Measurements from ENCODE around the gene EML3. TPM values are rescaled to one million over a fixed set of nuclear protein-coding genes. Genes with fewer than 3 reads are reported as not detected.

The EML3 gene
- total RNA-seq, 1 experiment from 2014 or later, result 43.7 TPM

GRCh38 chr11:62605902-62606301 is 6.7 kb downstream of the EML3 start:
- POLR2A ChIA-PET, result interaction anchor here (2.9 kb wide), 1 partner anchor 14 kb away, joined by 11 read pairs; the partner anchor contains the start of gene TUT1
- peaks cover 56% of the 10 kb centered on the region for H3K36me3 Mint-ChIP-seq (ENCODE audit: insufficient read depth, unreplicated experiment)
- CTCF ChIA-PET, result interaction anchor here (0.6 to 0.8 kb wide), 2 partner anchors 44 to 66 kb away, joined by 3 to 4 read pairs; partner anchors contain the start of gene LBHD1

GRCh38 chr11:62605467-62605866 is 7.1 kb downstream of the EML3 start:
- no peak overlapping the region for H3K27ac Mint-ChIP-seq (ENCODE audit: low read depth, unreplicated experiment)
- no peaks in the 10 kb centered on the region for H3K27me3 Mint-ChIP-seq (ENCODE audit: insufficient read depth, unreplicated experiment)
- DNase-seq (ENCODE audit: unreplicated experiment), result no peak
- H3K9me3 Mint-ChIP-seq (ENCODE audit: unreplicated experiment), result no peaks in the 10 kb centered on the region
- no peak overlapping the region for H3K4me3 Mint-ChIP-seq (ENCODE audit: unreplicated experiment)
- no peak for TF ChIP-seq CTCF (IDR thresholded peaks at IDR 0.05; ENCODE audit: unreplicated experiment)
- CTCF ChIA-PET, result interaction anchor here (0.6 to 0.8 kb wide), 2 partner anchors 45 to 67 kb away, joined by 3 to 4 read pairs; partner anchors contain the start of gene LBHD1
- H3K4me1 Mint-ChIP-seq (ENCODE audit: insufficient read depth, unreplicated experiment), result peaks cover 17% of the 10 kb centered on the region
- no TSS peak for BruUV-seq (replicated peaks)
- peaks cover 56% of the 10 kb centered on the region for H3K36me3 Mint-ChIP-seq (ENCODE audit: insufficient read depth, unreplicated experiment)
- intact Hi-C loops (cut with micrococcal nuclease), result no loop called here
- POLR2A ChIA-PET, result interaction anchor here (2.9 kb wide), 1 partner anchor 14 kb away, joined by 11 read pairs; the partner anchor contains the start of gene TUT1

More at GRCh38 chr11:62605902-62606301, 6.7 kb downstream of the EML3 start:
- no peak overlapping the region for H3K4me3 Mint-ChIP-seq (ENCODE audit: unreplicated experiment)
- peaks cover 17% of the 10 kb centered on the region for H3K4me1 Mint-ChIP-seq (ENCODE audit: insufficient read depth, unreplicated experiment)
- no peaks in the 10 kb centered on the region for H3K9me3 Mint-ChIP-seq (ENCODE audit: unreplicated experiment)
- no peak for DNase-seq (ENCODE audit: unreplicated experiment)
- no peak for TF ChIP-seq CTCF (IDR thresholded peaks at IDR 0.05; ENCODE audit: unreplicated experiment)
- H3K27ac Mint-ChIP-seq (ENCODE audit: low read depth, unreplicated experiment), result no peak overlapping the region
- H3K27me3 Mint-ChIP-seq (ENCODE audit: insufficient read depth, unreplicated experiment), result no peaks in the 10 kb centered on the region
- intact Hi-C loops (cut with micrococcal nuclease), result no loop called here
- BruUV-seq (replicated peaks), result no TSS peak

GRCh38 chr11:62604460-62605120 is 8.0 kb downstream of the EML3 start:
- peaks cover 58% of the 10 kb centered on the region for H3K36me3 Mint-ChIP-seq (ENCODE audit: insufficient read depth, unreplicated experiment)
- H3K9me3 Mint-ChIP-seq (ENCODE audit: unreplicated experiment), result no peaks in the 10 kb centered on the region
- peaks cover 22% of the 10 kb centered on the region for H3K4me1 Mint-ChIP-seq (ENCODE audit: insufficient read depth, unreplicated experiment)
- ChIA-PET CTCF (interaction anchor here (0.6 to 2.1 kb wide), 4 partner anchors 9 to 70 kb away, joined by 3 to 7 read pairs (median 3); partner anchors contain the start of gene ROM1), POLR2A (interaction anchor here (1.4 to 2.9 kb wide), 2 partner anchors 13 to 52 kb away, joined by 3 to 11 read pairs; partner anchors contain the start of gene TUT1)
- TF ChIP-seq CTCF (IDR thresholded peaks at IDR 0.05; ENCODE audit: unreplicated experiment), result no peak
- intact Hi-C loops (cut with micrococcal nuclease), result no loop called here
- DNase-seq (ENCODE audit: unreplicated experiment), result no peak
- BruUV-seq (replicated peaks), result no TSS peak
- no peaks in the 10 kb centered on the region for H3K27me3 Mint-ChIP-seq (ENCODE audit: insufficient read depth, unreplicated experiment)
- H3K27ac Mint-ChIP-seq (ENCODE audit: low read depth, unreplicated experiment), result no peak overlapping the region
- no peak overlapping the region for H3K4me3 Mint-ChIP-seq (ENCODE audit: unreplicated experiment)

- POLR2A ChIA-PET, result interaction anchor here (0.6 to 5.2 kb wide), 4 partner anchors 12 to 51 kb away, joined by 3 to 152 read pairs (median 8); partner anchors contain the start of gene TUT1
- no TSS peak for BruUV-seq (replicated peaks)
- peak overlapping the region; percentile 28 for H3K4me3 Mint-ChIP-seq (ENCODE audit: unreplicated experiment)
These were observed 8.7 kb downstream of the EML3 start for GRCh38 chr11:62603776-62604299.

More at GRCh38 chr11:62603776-62604299, 8.7 kb downstream of the EML3 start:
- no peak for TF ChIP-seq CTCF (IDR thresholded peaks at IDR 0.05; ENCODE audit: unreplicated experiment)
- no peak for DNase-seq (ENCODE audit: unreplicated experiment)
- intact Hi-C loops (cut with micrococcal nuclease), result no loop called here
- Mint-ChIP-seq H3K9me3 (ENCODE audit: unreplicated experiment) (no peaks in the 10 kb centered on the region), H3K27me3 (ENCODE audit: insufficient read depth, unreplicated experiment) (no peaks in the 10 kb centered on the region), H3K27ac (ENCODE audit: low read depth, unreplicated experiment) (no peak overlapping the region), H3K36me3 (ENCODE audit: insufficient read depth, unreplicated experiment) (peaks cover 66% of the 10 kb centered on the region), H3K4me1 (ENCODE audit: insufficient read depth, unreplicated experiment) (peaks cover 30% of the 10 kb centered on the region)
- CTCF ChIA-PET, result interaction anchor here (0.5 to 2.1 kb wide), 9 partner anchors 8 to 1747 kb away, joined by 3 to 7 read pairs (median 3); partner anchors contain the start of genes LBHD1 and ROM1
